Suprapubic skin (tissue), 4 donors: Measurements from ENCODE around the gene CPT1B. TPM values are rescaled to one million over a fixed set of nuclear protein-coding genes. Genes with fewer than 3 reads are reported as not detected.
A peak's percentile ranks its signal among the peaks of the same experiment; 100 is the strongest.

Experiments used
- DNase-seq, 2 donors: peaks; one replicate each; pipeline ENCODE4 v3.0.0-alpha.2; 2019; ENCODE audit warnings: low spot score in 2 of 2
- H3K27ac ChIP-seq: fragments of 200-600 bp; sonication (generic); one replicate; pipeline ENCODE4 v1.5.1; 2019
- H3K27me3 ChIP-seq: fragments of 200-600 bp; sonication (generic); one replicate; pipeline ENCODE4 v1.5.1; 2019
- H3K36me3 ChIP-seq: fragments of 200-600 bp; sonication (generic); one replicate; pipeline ENCODE4 v1.5.1; 2019
- H3K4me1 ChIP-seq: fragments of 200-600 bp; sonication (generic); one replicate; pipeline ENCODE4 v1.5.1; 2019
- H3K4me3 ChIP-seq: fragments of 200-600 bp; sonication (generic); one replicate; pipeline ENCODE4 v1.5.1; 2019; ENCODE audit warnings: mild to moderate bottlenecking
- H3K9me3 ChIP-seq: fragments of 200-600 bp; sonication (generic); one replicate; pipeline ENCODE4 v1.5.1; 2019
- CTCF ChIP-seq, 2 donors: fragments of 200-600 bp in 1 of 2; fragments of 450-650 bp in 1 of 2; sonication (generic) in 1 of 2; IDR thresholded peaks; one replicate each; pipeline ENCODE4 v1.5.1; 2016 to 2019; ENCODE audit warnings: antibody characterized with exemption in 2 of 2, mild to moderate bottlenecking in 1 of 2, moderate library complexity in 1 of 2
- EP300 ChIP-seq: sonication (generic); formaldehyde crosslinking; IDR thresholded peaks from one replicate; pipeline ENCODE4 v1.6.1; 2017; ENCODE audit warnings: antibody characterized with exemption
- POLR2A ChIP-seq, 2 donors: fragments of 450-650 bp; IDR thresholded peaks; one replicate each; pipeline ENCODE4 v1.6.1; 2017; ENCODE audit warnings: antibody characterized with exemption in 2 of 2, mild to moderate bottlenecking in 2 of 2, moderate library complexity in 2 of 2
- POLR2AphosphoS5 ChIP-seq, 3 donors: sonication (generic); formaldehyde crosslinking; IDR thresholded peaks; one replicate each; pipeline ENCODE4 v1.6.1; 2017; ENCODE audit warnings: antibody characterized with exemption in 3 of 3
- WGBS: methylation state at CpG from one replicate; pipeline ENCODE4 v1.1.5; 2018; 5-methylcytosine and 5-hydroxymethylcytosine counted together
- total RNA-seq, 4 donors: library from RNA; depleted of rRNA; stranded (reverse); fragments of >200 nt; gene quantifications; one replicate each; pipeline ENCODE4 v1.1.0, GENCODE V29; 2016

The CPT1B gene
- total RNA-seq, 4 donors from 2014 or later: 12.7 to 46.6 (median 19.2) TPM

DNA sequence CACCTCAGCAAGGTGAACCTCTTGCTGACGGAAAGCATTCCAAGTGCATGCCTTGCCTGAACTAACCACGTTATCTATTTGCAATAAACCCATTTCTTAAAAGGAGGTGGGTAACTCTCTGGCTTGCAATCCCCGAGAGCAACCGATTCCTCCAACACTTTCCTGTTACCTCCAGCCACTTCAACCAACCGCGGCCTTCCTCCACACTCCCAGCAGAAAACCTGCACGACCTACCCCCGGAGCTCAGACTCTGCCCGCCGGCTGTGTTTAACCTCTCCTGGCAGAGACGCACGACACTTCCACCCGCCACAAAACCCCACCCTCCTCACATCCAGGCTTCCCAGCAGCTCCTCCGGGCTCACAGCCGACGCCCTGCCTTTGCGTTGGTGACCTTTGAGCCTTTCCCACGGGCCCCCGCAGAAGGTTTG is 53.5 kb downstream of the CPT1B start:
- TF ChIP-seq POLR2AphosphoS5 (IDR thresholded peaks at IDR 0.05) (no peak), POLR2A (IDR thresholded peaks at IDR 0.05) (no peak), CTCF (IDR thresholded peaks at IDR 0.05) (no peak), EP300 (no peak)
- Histone ChIP-seq H3K4me1 (peaks cover 47% of the 10 kb centered on the region), H3K27me3 (no peaks in the 10 kb centered on the region), H3K36me3 (peaks cover 44% of the 10 kb centered on the region), H3K27ac (peak overlapping the region; percentile 96), H3K9me3 (no peaks in the 10 kb centered on the region), H3K4me3 (peak overlapping the region; percentile 91)
- under 1% methylated on average over 15 of the region's 19 CpGs for WGBS
- DNase-seq: peak in 1 of 2 donors; percentile 85

DNA sequence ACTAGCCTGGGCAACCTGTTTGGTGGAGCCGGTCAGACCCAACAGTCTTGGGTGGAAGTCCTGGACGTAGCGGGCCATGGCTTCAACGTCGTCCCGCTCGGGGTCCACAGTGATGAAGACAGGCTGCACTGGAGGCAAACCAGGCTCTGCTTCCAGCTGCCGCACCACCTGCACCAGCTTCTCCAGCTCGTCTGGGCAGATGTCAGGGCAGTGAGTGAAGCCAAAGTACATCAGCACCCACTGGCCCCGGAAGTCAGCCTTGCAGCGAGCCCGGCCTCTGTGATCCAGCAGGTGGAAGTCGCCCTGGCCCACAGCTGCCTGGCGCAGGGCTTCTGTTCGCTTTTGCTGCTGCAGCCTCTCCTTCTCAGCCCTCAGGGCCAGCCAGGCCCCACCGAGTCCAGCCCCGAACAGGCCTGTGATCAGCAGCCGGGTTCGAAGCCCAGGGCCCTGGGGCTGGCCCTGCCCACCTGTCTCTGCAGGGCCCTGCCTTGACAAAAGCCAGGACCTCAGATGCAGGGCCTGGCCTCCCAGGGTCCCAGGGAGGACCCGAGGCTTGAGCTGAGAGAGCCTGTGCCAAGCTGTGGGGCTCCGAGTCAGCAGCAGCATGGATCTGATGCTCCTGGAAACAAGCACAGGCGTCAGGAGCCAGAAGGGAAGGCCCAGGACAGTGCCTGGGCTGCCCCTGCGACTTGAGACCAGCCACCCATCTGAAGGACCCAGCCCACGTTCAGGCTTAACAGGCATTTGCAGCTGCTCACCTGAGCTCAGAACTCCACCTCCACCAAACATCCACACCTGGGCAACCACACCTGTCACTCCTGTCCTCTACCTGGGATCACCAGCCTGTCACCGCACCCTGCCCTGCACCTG is 54.2 kb downstream of the CPT1B start:
- WGBS: 59% methylated on average over 4 of the region's 25 CpGs
- TF ChIP-seq POLR2AphosphoS5 (IDR thresholded peaks at IDR 0.05) (no peak), EP300 (no peak), CTCF (IDR thresholded peaks at IDR 0.05) (no peak), POLR2A (IDR thresholded peaks at IDR 0.05) (no peak)
- Histone ChIP-seq H3K9me3 (no peaks in the 10 kb centered on the region), H3K27ac (no peak overlapping the region), H3K4me1 (peaks cover 41% of the 10 kb centered on the region), H3K36me3 (peaks cover 50% of the 10 kb centered on the region), H3K4me3 (peak overlapping the region; percentile 91), H3K27me3 (no peaks in the 10 kb centered on the region)
- no peak for DNase-seq

- 100% methylated on average over 1 of the region's 16 CpGs for WGBS
- Histone ChIP-seq H3K27me3 (no peaks in the 10 kb centered on the region), H3K9me3 (no peaks in the 10 kb centered on the region), H3K27ac (no peak overlapping the region), H3K4me3 (no peak overlapping the region), H3K36me3 (peaks cover 56% of the 10 kb centered on the region), H3K4me1 (peaks cover 39% of the 10 kb centered on the region)
- TF ChIP-seq EP300 (no peak), POLR2A (IDR thresholded peaks at IDR 0.05) (no peak), CTCF (IDR thresholded peaks at IDR 0.05) (no peak), POLR2AphosphoS5 (IDR thresholded peaks at IDR 0.05) (no peak)
- DNase-seq: no peak
These were observed 54.8 kb downstream of the CPT1B start for GRCh38 chr22:50523458-50523805.

DNA sequence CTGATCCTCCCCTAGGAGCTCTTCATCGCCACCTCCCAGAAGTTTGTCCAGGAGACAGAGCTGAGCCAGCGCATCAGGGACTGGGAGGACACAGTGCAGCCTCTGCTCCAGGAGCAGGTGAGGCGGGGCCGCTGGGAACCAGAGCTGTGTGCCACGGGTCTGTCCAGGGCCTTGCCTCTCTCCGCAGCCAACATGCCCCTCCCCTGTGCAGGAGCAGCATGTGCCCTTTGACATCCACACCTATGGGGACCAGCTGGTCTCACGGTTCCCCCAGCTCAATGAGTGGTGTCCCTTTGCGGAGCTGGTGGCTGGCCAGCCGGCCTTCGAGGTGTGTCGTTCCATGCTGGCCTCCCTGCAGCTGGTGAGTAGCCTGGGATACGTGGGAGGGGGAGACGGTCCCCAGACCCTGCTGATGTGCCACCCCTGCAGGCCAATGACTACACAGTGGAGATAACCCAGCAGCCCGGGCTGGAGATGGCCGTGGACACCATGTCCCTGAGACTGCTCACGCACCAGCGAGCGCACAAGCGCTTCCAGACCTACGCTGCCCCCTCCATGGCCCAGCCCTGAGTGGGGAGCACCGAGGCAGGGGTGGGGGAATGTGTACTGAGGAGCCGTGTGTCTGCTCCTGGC is 55.3 kb downstream of the CPT1B start:
- DNase-seq: no peak
- no peaks in the 10 kb centered on the region for H3K9me3 ChIP-seq
- whole genome bisulfite sequencing: 95% methylated on average over 10 of the region's 22 CpGs
- TF ChIP-seq POLR2AphosphoS5 (IDR thresholded peaks at IDR 0.05) (no peak), CTCF (IDR thresholded peaks at IDR 0.05) (no peak), POLR2A (IDR thresholded peaks at IDR 0.05) (no peak), EP300 (no peak)
- H3K4me3 ChIP-seq: no peak overlapping the region
- H3K27ac ChIP-seq: no peak overlapping the region
- H3K36me3 ChIP-seq: peaks cover 61% of the 10 kb centered on the region
- H3K27me3 ChIP-seq: no peaks in the 10 kb centered on the region
- H3K4me1 ChIP-seq: peaks cover 39% of the 10 kb centered on the region

DNA sequence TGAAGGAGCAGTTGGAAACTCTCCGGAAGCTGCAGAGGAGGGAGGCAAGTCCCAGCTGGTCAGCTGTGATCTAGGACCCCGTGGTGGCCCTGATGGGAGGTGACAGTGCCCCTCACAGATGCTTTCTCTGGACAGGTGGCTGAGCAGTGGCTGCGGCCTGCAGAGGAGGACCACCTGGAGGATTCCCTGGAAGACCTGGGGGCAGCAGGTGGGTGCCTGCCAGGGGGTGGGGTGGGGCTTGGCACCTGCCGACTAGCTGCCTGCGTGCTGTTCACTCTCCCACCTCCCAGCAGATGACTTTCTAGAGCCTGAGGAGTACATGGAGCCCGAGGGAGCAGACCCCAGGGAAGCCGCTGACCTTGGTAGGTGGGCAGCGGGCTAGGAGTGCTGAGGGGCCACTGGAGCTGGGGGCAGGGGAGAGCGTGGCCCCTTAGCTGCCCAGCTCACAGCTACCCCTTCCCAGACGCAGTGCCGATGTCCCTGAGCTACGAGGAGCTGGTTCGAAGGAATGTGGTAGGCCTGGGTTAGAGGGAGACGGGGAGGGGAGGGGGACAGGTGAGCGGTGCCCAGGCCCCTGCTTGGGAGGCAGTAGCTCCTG is 55.9 kb downstream of the CPT1B start:
- peaks cover 37% of the 10 kb centered on the region for H3K4me1 ChIP-seq
- no peak overlapping the region for H3K4me3 ChIP-seq
- H3K27ac ChIP-seq: no peak overlapping the region
- 86% methylated on average over 8 of the region's 15 CpGs for WGBS
- no peak for TF ChIP-seq POLR2AphosphoS5 (IDR thresholded peaks at IDR 0.05)
- TF ChIP-seq POLR2A (IDR thresholded peaks at IDR 0.05): no peak
- TF ChIP-seq CTCF (IDR thresholded peaks at IDR 0.05): no peak
- no peak for TF ChIP-seq EP300
- H3K36me3 ChIP-seq: peaks cover 68% of the 10 kb centered on the region
- H3K9me3 ChIP-seq: no peaks in the 10 kb centered on the region
- no peak for DNase-seq
- H3K27me3 ChIP-seq: no peaks in the 10 kb centered on the region
